PC-9 (cell line): ENCODE measurements around the gene TP53TG5. TPM values are rescaled to one million over a fixed set of nuclear protein-coding genes. Genes with fewer than 3 reads are reported as not detected.
A peak's percentile ranks its signal among the peaks of the same experiment; 100 is the strongest.

Source experiments
- BruUV-seq: library from RNA; stranded (reverse); fragments of 400-500 nt; replicated peaks from 2 replicates; lab custom pipeline; 2021; lab: Mats Ljungman, UMichigan
- CTCF ChIA-PET: fragments of 300-600 bp; sonication (Branson Sonifier 250); formaldehyde crosslinking; loops from one replicate; lab custom pipeline; 2022; ENCODE audit warnings: antibody characterized with exemption; lab: Charles Lee
- POLR2A ChIA-PET: fragments of 300-600 bp; sonication (Branson Sonifier 250); formaldehyde crosslinking; loops from one replicate; lab custom pipeline; 2022; ENCODE audit warnings: antibody characterized with exemption; ENCODE audit not compliant: unreplicated experiment; lab: Charles Lee
- DNase-seq, 2 experiments: peaks; one replicate each; pipeline versions ENCODE4 v3.0.0 to v3.0.0-alpha.2; 2015 to 2022; ENCODE audit warnings: mixed read lengths in 1 of 2
- H2AFZ ChIP-seq: fragments of 200-600 bp; sonication (generic); 2 replicates; pipeline ENCODE4 v1.8.1; 2017; ENCODE audit warnings: antibody characterized with exemption
- H3F3A ChIP-seq: fragments of 200-600 bp; sonication (generic); 2 replicates; pipeline ENCODE4 v1.8.1; 2017; ENCODE audit warnings: antibody characterized with exemption, mild to moderate bottlenecking, low read depth; ENCODE audit not compliant: insufficient read depth
- H3K27ac ChIP-seq: fragments of 200-600 bp; sonication (generic); 2 replicates; pipeline ENCODE4 v1.6.1; 2016; ENCODE audit warnings: mixed run types
- H3K27me3 ChIP-seq: fragments of 200-600 bp; sonication (generic); 2 replicates; pipeline ENCODE4 v1.6.1; 2016; ENCODE audit warnings: low read depth, mixed run types; ENCODE audit not compliant: insufficient read depth
- H3K36me3 ChIP-seq: fragments of 200-600 bp; sonication (generic); 2 replicates; pipeline ENCODE4 v1.6.1; 2016; ENCODE audit warnings: low read depth, mixed run types
- H3K4me1 ChIP-seq: fragments of 200-600 bp; sonication (generic); replicated peaks from 2 replicates; pipeline ENCODE4 v1.6.1; 2016; ENCODE audit warnings: mixed run types; ENCODE audit not compliant: insufficient read depth
- H3K4me2 ChIP-seq: fragments of 200-600 bp; sonication (generic); 2 replicates; pipeline ENCODE4 v1.6.1; 2017; ENCODE audit warnings: mixed run types
- H3K4me3 ChIP-seq: fragments of 200-600 bp; sonication (generic); 2 replicates; pipeline ENCODE4 v1.6.1; 2016; ENCODE audit warnings: mixed run types
- H3K79me2 ChIP-seq: fragments of 200-600 bp; sonication (generic); 2 replicates; pipeline ENCODE4 v1.6.1; 2017; ENCODE audit warnings: low read depth, mixed run types
- H3K9me2 ChIP-seq: fragments of 200-600 bp; sonication (generic); 2 replicates; pipeline ENCODE4 v1.8.1; 2017; ENCODE audit warnings: mild to moderate bottlenecking; ENCODE audit not compliant: insufficient read depth
- H3K9me3 ChIP-seq: fragments of 200-600 bp; sonication (generic); 2 replicates; pipeline ENCODE4 v1.8.1; 2016; ENCODE audit warnings: low read depth; ENCODE audit not compliant: insufficient read depth
- H4K20me1 ChIP-seq: fragments of 200-600 bp; sonication (generic); 2 replicates; pipeline ENCODE4 v1.8.1; 2017; ENCODE audit not compliant: insufficient read depth
- CTCF ChIP-seq: fragments of 200-600 bp; sonication (generic); conservative IDR thresholded peaks from 2 replicates; pipeline ENCODE4 v1.6.1; 2017; ENCODE audit warnings: mixed run types, antibody characterized with exemption, mild to moderate bottlenecking, moderate library complexity
- EZH2 ChIP-seq: fragments of 200-600 bp; sonication (generic); IDR thresholded peaks from 2 replicates; pipeline ENCODE4 v1.8.0; 2017; ENCODE audit warnings: antibody characterized with exemption, low read depth
- intact Hi-C: fragments of 100-400 bp; cut with micrococcal nuclease; formaldehyde crosslinking; loops from one replicate; pipeline ENCODE4 v1.10.0; 2022; ENCODE audit not compliant: unreplicated experiment
- total RNA-seq: library from RNA; stranded (reverse); gene quantifications from 2 replicates; pipeline ENCODE4 v1.2.3, GENCODE V29; 2021

Gene TP53TG5
- total RNA-seq, 1 experiment from 2014 or later = not detected

- no TSS peak for BruUV-seq
- CTCF ChIA-PET = interaction anchor here (0.7 kb wide), 1 partner anchor 20 kb away, joined by 4 read pairs; no protein-coding TSS in a partner anchor
- Histone ChIP-seq H4K20me1 (peaks cover 6% of the 10 kb centered on the region; the same call in 1 of the 2 replicates), H3K4me1 (peaks cover 97% of the 10 kb centered on the region), H3K79me2 (peaks cover 94% of the 10 kb centered on the region), H2AFZ (no peak overlapping the region), H3K27ac (peak overlapping the region; percentile 92), H3K36me3 (peaks cover 31% of the 10 kb centered on the region; the same call in 1 of the 2 replicates), H3K9me3 (no peaks in the 10 kb centered on the region), H3K4me2 (peak overlapping the region; percentile 93), H3F3A (peaks cover 83% of the 10 kb centered on the region), H3K4me3 (peak overlapping the region; percentile 76), H3K9me2 (no peaks in the 10 kb centered on the region), H3K27me3 (no peaks in the 10 kb centered on the region)
- DNase-seq = peak; percentile 85 to 88
- TF ChIP-seq CTCF = no peak
- TF ChIP-seq EZH2 = no peak
- POLR2A ChIA-PET = interaction anchor here (0.5 to 0.7 kb wide), 5 partner anchors 9 to 401 kb away, joined by 3 to 13 read pairs (median 3); no protein-coding TSS in a partner anchor
- intact Hi-C loops = no loop called here
Observed at GRCh38 chr20:45341939-45342854, 35.9 kb downstream of the TP53TG5 start.

- no TSS peak for BruUV-seq
- Histone ChIP-seq H3K4me1 (peaks cover 98% of the 10 kb centered on the region), H3K9me2 (no peaks in the 10 kb centered on the region), H3K4me3 (peak overlapping the region; percentile 76), H3K9me3 (no peaks in the 10 kb centered on the region), H3K27ac (peak overlapping the region; percentile 92), H3K4me2 (peak overlapping the region; percentile 93), H3K27me3 (no peaks in the 10 kb centered on the region), H4K20me1 (peaks cover 9% of the 10 kb centered on the region), H2AFZ (no peak overlapping the region), H3K36me3 (peaks cover 31% of the 10 kb centered on the region; the same call in 1 of the 2 replicates), H3K79me2 (peaks cover 93% of the 10 kb centered on the region), H3F3A (peaks cover 83% of the 10 kb centered on the region)
- no peak for DNase-seq
- CTCF ChIA-PET = no interaction called here
- POLR2A ChIA-PET = interaction anchor here (0.5 to 0.7 kb wide), 4 partner anchors 8 to 401 kb away, joined by 3 to 13 read pairs (median 4); no protein-coding TSS in a partner anchor
- intact Hi-C loops = no loop called here
- TF ChIP-seq EZH2 = no peak
- no peak for TF ChIP-seq CTCF
Observed at GRCh38 chr20:45341579-45341938, 36.6 kb downstream of the TP53TG5 start.

- peaks cover 92% of the 10 kb centered on the region for H3K79me2 ChIP-seq
- H3K4me2 ChIP-seq = peak overlapping the region; percentile 93
- H3K4me1 ChIP-seq = peaks cover 98% of the 10 kb centered on the region
- TF ChIP-seq CTCF (no peak), EZH2 (no peak)
- no peaks in the 10 kb centered on the region for H3K27me3 ChIP-seq
- CTCF ChIA-PET = no interaction called here
- H3K36me3 ChIP-seq = peaks cover 32% of the 10 kb centered on the region; the same call in 1 of the 2 replicates
- no peak overlapping the region for H2AFZ ChIP-seq
- H3K27ac ChIP-seq = no peak overlapping the region
- H3K9me3 ChIP-seq = no peaks in the 10 kb centered on the region
- H4K20me1 ChIP-seq = peaks cover 9% of the 10 kb centered on the region
- H3F3A ChIP-seq = peaks cover 82% of the 10 kb centered on the region
- DNase-seq = peak in 1 of 2 experiments; percentile 50
- BruUV-seq = no TSS peak
- no peaks in the 10 kb centered on the region for H3K9me2 ChIP-seq
- intact Hi-C loops = no loop called here
- H3K4me3 ChIP-seq = no peak overlapping the region
- POLR2A ChIA-PET = no interaction called here
Observed at GRCh38 chr20:45340951-45341350, 37.2 kb downstream of the TP53TG5 start.
